Neutrophil (primary cell): ENCODE measurements around the gene RASSF10.

Experiments
- H3K27ac ChIP-seq: fragments of 200-600 bp; sonication (generic); 2 replicates; pipeline ENCODE4 v1.5.1; 2016; ENCODE audit warnings: mild to moderate bottlenecking, moderate library complexity
- H3K27me3 ChIP-seq: fragments of 200-600 bp; sonication (generic); 2 replicates; pipeline ENCODE4 v1.6.0; 2016; ENCODE audit warnings: mild to moderate bottlenecking
- H3K36me3 ChIP-seq: fragments of 200-600 bp; sonication (generic); 2 replicates; pipeline ENCODE4 v1.5.1; 2017
- H3K4me1 ChIP-seq, 2 experiments: fragments of 200-600 bp in 1 of 2; sonication (generic) in 1 of 2; 1 replicate in 1 of 2; 2 replicates in 1 of 2; pipeline versions ENCODE4 v1.5.1 to v1.6.1; 2013 to 2016; ENCODE audit warnings: low read depth in 1 of 2, low read length in 1 of 2, mild to moderate bottlenecking in 1 of 2, moderate library complexity in 1 of 2; ENCODE audit not compliant: control insufficient read depth in 1 of 2, insufficient read depth in 1 of 2
- H3K4me3 ChIP-seq, 2 experiments: fragments of 200-600 bp in 1 of 2; sonication (generic) in 1 of 2; 1 replicate in 1 of 2; 2 replicates in 1 of 2; pipeline ENCODE4 v1.5.1; 2013 to 2016; ENCODE audit warnings: low read depth in 1 of 2, low read length in 1 of 2, mild to moderate bottlenecking in 1 of 2, moderate library complexity in 1 of 2
- H3K9me3 ChIP-seq: fragments of 200-600 bp; sonication (generic); 2 replicates; pipeline ENCODE4 v1.5.1; 2016
- TF ChIP-seq, protein P1 (sequence below): fragments of 200-600 bp; sonication (generic); IDR thresholded peaks from 2 replicates; pipeline ENCODE4 v1.5.1; 2016; ENCODE audit warnings: antibody characterized with exemption

The RASSF10 gene

DNA sequence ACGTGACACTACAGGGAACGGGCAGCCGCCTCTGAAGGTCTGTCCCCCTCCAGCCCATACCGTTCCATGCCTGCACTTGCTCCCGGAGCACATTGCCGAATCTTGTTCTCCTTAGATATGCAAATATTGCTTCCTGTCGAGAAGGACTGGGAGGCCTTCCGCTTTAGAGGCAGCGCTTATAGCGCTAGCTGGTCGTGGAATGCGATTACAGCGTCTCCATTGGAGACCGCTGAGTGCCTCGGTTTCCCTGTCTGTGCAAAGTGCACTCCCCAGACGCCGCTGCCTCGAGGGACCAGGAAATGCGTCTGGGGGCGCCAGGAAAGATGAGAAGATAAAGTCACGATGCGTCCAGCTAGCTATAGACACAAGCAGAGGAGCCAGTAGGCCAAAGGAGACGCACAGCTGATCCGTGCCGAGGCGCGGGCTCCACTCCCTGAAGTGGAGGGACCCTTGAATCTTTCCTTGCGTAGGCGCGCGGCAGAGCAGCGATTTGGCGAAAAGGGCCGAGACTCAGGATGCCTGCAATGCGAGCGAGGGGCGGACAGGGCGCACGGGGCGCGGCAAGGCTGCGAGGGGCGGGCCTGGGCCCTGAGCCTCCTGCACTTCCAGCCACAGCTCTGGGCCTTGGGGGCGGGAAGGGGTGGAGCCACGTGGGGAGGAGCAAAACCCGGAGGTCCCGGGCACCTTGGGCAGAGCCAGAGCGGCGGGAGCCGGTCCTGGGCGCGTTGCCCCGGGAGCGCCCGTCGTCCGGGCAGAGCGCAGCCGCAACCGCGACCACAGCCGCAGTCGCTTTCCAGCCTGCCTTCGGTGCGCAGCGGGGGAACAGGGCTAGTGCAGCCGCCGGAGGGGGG, at the start of gene RASSF10:
Gene RASSF10, plus strand, starts transcription at position 692 of the 851 bp plus-strand sequence. CDS start 261 bp downstream, outside the sequence.
- H3K4me1 ChIP-seq, result peaks cover 14 to 21% of the 10 kb centered on the region in 2 experiments
- H3K9me3 ChIP-seq, result no peaks in the 10 kb centered on the region
- TF ChIP-seq, protein P1, sequence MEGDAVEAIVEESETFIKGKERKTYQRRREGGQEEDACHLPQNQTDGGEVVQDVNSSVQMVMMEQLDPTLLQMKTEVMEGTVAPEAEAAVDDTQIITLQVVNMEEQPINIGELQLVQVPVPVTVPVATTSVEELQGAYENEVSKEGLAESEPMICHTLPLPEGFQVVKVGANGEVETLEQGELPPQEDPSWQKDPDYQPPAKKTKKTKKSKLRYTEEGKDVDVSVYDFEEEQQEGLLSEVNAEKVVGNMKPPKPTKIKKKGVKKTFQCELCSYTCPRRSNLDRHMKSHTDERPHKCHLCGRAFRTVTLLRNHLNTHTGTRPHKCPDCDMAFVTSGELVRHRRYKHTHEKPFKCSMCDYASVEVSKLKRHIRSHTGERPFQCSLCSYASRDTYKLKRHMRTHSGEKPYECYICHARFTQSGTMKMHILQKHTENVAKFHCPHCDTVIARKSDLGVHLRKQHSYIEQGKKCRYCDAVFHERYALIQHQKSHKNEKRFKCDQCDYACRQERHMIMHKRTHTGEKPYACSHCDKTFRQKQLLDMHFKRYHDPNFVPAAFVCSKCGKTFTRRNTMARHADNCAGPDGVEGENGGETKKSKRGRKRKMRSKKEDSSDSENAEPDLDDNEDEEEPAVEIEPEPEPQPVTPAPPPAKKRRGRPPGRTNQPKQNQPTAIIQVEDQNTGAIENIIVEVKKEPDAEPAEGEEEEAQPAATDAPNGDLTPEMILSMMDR, result no peak
- H3K4me3 ChIP-seq, result peak within 1 kb of the TSS in 1 of 2 experiments; percentile 24
- no peak within 1 kb of the TSS for H3K27ac ChIP-seq
- H3K36me3 ChIP-seq, result no peaks in the 10 kb centered on the region
- H3K27me3 ChIP-seq, result peaks cover 100% of the 10 kb centered on the region

DNA sequence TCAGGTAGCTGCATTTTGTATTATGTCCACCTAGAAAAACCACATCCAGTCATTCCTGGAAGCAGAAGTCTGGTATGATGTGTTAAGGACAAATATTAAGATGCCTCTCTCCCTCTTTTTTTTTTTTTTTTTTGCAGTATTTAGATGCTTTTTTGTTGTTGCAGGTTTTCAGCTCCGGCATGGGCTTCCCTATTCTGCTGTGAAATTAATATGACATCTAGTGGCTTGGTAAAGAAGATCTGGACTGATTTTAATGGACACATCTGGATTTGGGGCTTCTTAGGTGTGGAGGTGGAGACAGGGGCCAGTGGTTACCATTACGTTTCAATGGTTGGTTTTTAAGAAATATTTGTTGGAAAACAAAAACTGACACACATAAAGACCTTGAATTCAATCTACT, 47.5 kb upstream of the RASSF10 start:
- H3K27ac ChIP-seq, result no peak overlapping the region
- no peaks in the 10 kb centered on the region for H3K9me3 ChIP-seq
- no peaks in the 10 kb centered on the region for H3K27me3 ChIP-seq
- H3K4me3 ChIP-seq, result no peak overlapping the region
- no peaks in the 10 kb centered on the region for H3K36me3 ChIP-seq
- TF ChIP-seq, protein P1, result no peak
- no peaks in the 10 kb centered on the region for H3K4me1 ChIP-seq

DNA sequence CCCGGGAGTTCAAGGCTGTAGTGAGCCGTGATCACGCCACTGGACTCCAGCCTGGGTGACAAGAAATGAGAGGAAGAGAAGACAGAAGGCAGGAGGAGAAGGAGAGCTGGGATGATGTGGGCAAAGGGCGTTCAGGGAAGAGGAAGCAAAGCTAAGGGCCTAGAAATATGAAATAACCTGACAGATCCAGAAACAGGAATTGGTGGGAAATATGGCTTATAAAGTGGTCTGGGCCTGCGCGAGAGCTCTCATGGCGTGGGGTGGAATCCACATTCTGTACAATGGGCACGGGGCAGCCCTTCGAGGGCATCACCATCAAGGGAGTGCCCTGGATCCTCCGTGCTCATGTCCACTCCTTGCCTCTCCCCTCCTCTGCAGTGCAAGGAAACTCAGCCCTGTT, 46.8 kb upstream of the RASSF10 start:
- TF ChIP-seq, protein P1, result no peak
- H3K36me3 ChIP-seq, result no peaks in the 10 kb centered on the region
- no peaks in the 10 kb centered on the region for H3K9me3 ChIP-seq
- H3K27ac ChIP-seq, result no peak overlapping the region
- no peaks in the 10 kb centered on the region for H3K27me3 ChIP-seq
- H3K4me3 ChIP-seq, result no peak overlapping the region
- H3K4me1 ChIP-seq, result no peaks in the 10 kb centered on the region

DNA sequence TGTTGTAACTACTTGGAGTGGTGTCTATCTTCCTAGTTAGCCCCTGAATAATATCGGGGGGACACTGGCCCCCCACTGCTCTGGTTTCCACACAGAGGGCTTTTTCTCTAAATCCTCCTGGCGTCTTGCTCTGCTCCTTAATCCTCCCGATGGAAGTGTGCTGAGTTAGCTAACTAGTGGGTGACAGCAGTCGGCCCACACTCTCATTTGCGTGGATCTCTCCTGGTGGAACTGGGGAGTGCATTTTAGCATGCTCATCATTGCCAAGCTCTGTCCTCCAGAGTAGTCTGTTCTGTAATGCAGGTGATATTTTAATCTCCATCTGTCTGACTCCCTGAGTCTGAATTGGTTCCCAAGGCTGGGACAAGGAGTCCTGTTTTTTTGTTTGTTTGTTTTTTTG, 46.1 kb upstream of the RASSF10 start:
- Histone ChIP-seq H3K4me1 (no peaks in the 10 kb centered on the region), H3K36me3 (no peaks in the 10 kb centered on the region), H3K4me3 (no peak overlapping the region), H3K27ac (no peak overlapping the region), H3K9me3 (no peaks in the 10 kb centered on the region), H3K27me3 (no peaks in the 10 kb centered on the region)
- TF ChIP-seq, protein P1, result no peak

DNA sequence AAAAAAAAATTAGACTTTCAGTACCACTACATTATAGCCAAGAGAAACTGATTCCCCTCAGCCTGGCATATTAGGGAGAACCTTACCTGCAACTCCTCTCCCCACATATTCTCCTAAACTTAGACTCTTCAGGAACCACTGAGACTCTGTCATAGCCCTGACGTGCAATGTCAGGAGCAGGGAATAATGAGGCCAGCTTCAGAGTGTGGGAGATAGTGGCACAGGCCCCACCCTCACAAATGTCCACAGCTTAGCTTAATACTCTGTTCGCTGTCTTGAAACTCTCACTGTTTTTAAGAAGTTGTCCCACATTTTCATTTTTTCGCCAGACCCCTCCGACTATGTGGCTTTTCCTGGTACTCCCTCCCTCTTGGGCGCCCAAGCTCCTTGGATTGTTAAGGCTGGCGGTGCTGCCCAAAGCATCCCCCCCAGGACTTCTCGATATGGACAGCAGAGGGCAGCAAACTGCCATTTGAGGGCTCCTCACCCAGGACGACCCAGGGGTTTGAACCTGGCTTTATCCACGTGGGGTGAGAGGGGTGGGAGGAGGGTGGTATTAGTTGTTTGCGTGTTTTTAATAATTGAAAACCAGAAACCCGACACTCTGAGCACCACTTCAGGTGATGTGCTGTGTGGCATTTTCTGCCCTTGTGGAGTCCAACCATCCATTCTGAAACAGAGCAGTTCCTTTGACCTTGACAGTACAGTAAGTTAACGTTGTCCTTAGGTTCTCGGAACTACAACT, 45.2 kb upstream of the RASSF10 start:
- H3K4me3 ChIP-seq, result no peak overlapping the region
- TF ChIP-seq, protein P1, result peak; percentile 43
- no peaks in the 10 kb centered on the region for H3K9me3 ChIP-seq
- no peaks in the 10 kb centered on the region for H3K4me1 ChIP-seq
- H3K27ac ChIP-seq, result no peak overlapping the region
- H3K27me3 ChIP-seq, result no peaks in the 10 kb centered on the region
- H3K36me3 ChIP-seq, result no peaks in the 10 kb centered on the region
